GM12864 (cell line): ENCODE results near the gene EIF4E1B.

Experiments
- DNase-seq: peaks from one replicate; pipeline ENCODE4 v3.0.0-alpha.2; 2011; ENCODE audit warnings: low read depth
- H3K4me3 ChIP-seq: 2 replicates; pipeline ENCODE4 v1.5.1; 2011; ENCODE audit warnings: mild to moderate bottlenecking, low read depth, low read length, control low read depth
- TF ChIP-seq, protein P1 (sequence below): IDR thresholded peaks from 2 replicates; pipeline ENCODE4 v1.5.1; 2011; ENCODE audit warnings: low read depth, mild to moderate bottlenecking, moderate library complexity, low read length, control low read depth, inconsistent platforms; ENCODE audit errors: missing control alignments

EIF4E1B gene

DNA sequence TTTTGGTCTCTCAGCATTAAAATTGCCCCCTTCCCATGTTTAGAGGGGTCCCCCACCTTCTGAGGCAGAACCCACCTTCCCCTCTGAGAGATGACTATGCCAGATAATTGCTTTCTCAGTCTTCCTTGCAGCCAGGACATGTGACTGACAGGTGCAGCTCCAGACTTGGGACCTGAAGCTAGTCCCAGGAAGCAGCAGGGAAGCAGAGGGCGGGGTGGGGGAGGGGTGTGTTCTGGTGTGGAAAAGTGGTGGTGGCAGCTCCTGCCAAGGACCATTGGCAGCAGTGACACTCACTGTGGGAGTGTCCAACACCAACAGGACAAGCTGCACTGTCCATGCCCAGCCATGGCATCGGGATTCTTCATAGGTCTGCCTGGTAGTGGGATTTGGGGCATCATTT is 2.3 kb downstream of the EIF4E1B start:
- H3K4me3 ChIP-seq: no peak overlapping the region
- no peak for DNase-seq
- TF ChIP-seq, protein P1, sequence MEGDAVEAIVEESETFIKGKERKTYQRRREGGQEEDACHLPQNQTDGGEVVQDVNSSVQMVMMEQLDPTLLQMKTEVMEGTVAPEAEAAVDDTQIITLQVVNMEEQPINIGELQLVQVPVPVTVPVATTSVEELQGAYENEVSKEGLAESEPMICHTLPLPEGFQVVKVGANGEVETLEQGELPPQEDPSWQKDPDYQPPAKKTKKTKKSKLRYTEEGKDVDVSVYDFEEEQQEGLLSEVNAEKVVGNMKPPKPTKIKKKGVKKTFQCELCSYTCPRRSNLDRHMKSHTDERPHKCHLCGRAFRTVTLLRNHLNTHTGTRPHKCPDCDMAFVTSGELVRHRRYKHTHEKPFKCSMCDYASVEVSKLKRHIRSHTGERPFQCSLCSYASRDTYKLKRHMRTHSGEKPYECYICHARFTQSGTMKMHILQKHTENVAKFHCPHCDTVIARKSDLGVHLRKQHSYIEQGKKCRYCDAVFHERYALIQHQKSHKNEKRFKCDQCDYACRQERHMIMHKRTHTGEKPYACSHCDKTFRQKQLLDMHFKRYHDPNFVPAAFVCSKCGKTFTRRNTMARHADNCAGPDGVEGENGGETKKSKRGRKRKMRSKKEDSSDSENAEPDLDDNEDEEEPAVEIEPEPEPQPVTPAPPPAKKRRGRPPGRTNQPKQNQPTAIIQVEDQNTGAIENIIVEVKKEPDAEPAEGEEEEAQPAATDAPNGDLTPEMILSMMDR: no peak

DNA sequence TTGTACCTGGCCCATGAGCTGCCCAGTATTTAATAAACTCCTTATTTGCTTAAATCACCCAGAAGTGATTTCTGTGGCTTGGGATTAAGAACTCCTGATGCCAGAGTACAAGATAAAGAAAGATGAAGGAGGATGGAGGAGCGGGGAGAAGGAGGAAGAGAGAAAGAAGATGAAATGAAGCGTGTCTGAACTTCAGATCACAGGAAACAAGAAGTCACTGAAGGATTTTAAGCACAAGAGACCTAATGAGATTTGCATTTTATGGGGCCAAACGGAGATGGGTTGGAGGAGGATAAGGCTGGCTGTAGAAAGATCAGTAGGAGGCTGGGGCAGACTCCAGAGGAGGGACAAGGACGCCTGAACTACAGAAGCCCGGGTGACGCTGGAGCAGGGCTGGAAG is 3.1 kb downstream of the EIF4E1B start:
- TF ChIP-seq, protein P1: no peak
- no peak overlapping the region for H3K4me3 ChIP-seq
- DNase-seq: no peak

DNA sequence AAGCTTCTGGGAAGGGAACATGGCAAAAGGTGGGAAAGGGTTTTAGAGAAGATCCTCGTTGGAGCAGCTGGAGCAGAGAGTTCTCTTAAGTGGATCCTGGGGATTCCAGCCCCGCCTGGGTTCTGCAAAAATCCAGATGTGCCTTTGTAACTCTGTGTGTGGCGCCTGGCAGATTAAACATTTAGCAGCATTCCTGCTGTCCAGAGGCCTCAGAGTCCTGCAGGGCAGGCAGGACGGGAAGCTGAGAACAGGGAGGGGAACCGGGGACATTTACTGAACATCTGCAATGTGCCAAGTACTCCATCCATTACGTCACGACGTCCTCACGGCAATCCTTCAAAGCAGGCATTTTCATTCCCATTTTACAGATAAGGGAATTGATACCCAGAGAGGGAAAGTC is 6.0 kb downstream of the EIF4E1B start:
- H3K4me3 ChIP-seq: no peak overlapping the region
- DNase-seq: no peak
- TF ChIP-seq, protein P1: no peak

DNA sequence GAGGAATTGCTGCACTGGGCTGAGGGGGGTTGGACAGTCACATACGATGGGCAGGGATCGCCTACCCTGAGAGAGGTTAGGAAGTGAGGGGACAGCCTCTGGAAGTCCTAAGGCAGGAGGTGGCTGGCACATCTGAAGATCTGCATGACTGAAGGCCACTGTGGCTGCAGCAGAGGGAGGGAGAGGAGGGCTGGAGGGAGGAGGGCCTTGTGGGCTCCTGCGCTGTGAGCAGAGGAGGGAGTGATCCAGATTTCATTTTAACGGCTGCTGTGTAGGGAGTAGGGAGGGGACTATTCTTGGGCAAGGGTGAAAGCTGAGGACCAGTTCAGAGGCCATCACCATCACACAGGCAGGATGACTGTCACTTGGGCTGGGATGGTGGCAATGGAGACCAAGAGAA is 7.1 kb downstream of the EIF4E1B start:
- TF ChIP-seq, protein P1: no peak
- no peak overlapping the region for H3K4me3 ChIP-seq
- DNase-seq: no peak

DNA sequence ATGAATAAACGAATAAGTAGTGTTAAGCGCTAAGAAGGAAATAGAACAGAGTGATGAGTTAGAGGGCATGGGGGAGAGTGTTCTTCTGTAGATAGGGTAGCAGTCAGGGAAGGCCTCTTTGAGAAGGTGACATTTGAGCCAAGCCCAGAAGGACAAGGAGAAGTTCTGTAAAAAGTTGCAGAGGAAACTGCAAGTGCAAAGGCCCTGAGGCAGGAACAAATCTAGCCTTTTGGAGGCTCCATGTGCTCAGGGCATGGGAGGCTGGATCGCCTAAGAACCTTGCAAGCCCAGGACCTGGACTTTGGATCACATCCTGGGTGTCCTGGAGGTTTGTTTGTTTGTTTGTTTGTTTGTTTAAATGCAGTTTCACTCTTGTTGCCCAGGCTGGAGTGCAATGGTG is 8.0 kb downstream of the EIF4E1B start:
- no peak for DNase-seq
- no peak overlapping the region for H3K4me3 ChIP-seq
- TF ChIP-seq, protein P1: no peak

DNA sequence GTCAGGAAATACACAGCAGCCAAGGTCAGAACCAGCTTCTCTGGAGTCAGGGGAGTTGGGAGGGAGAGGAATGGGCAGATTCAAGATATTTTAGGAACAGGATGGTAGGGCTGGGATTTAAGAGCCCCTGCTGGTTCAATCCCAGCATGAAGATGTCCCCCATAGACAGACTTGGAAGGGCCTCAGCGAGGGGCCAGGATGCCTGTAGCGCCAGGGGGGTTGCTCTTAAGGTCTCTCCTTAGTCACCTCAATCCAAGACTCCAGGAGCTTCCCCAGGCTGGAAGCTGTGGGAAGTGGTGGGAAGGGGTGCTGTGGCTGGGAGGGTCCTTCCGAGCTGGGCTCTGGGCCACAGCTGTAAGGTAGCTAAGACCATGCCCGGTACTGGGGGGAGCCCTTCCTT is 8.7 kb downstream of the EIF4E1B start:
- no peak overlapping the region for H3K4me3 ChIP-seq
- no peak for DNase-seq
- TF ChIP-seq, protein P1: no peak

DNA sequence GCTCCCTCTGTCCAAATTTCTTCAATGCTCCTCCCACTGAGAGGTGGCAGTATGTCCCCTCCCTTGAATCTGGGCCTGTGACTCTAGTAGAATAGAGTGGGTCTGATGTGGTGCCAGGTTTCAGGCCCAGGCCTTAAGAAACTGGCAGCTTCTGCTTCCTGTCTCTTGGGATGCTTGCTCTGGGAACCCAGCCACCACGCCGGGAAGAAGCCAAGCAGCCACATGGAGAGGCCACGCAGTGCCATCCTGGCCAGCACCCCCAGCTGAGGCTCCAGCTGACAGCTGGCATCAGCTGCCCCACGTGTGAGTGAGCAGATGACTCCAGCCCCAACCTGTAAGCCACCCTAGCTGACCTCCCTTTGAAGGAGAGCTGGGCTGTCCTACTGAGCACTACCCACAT is 9.5 kb downstream of the EIF4E1B start:
- TF ChIP-seq, protein P1: no peak
- no peak overlapping the region for H3K4me3 ChIP-seq
- no peak for DNase-seq
